H7 (cell line): ENCODE data around the gene MICU1. TPM values are rescaled to one million over a fixed set of nuclear protein-coding genes. Genes with fewer than 3 reads are reported as not detected.
"Not testable (repeated sequence)": the region's sequence is repeated elsewhere in the genome, so short reads cannot be mapped to it uniquely, and the experiment has no call there.

Source experiments
- DNase-seq: peaks from one replicate; pipeline ENCODE4 v3.0.0; 2012
- H3K27me3 ChIP-seq: 2 replicates; pipeline ENCODE4 v1.6.0; 2011; ENCODE audit warnings: mild to moderate bottlenecking, low read length; ENCODE audit not compliant: control insufficient read depth, insufficient read depth
- H3K36me3 ChIP-seq: replicated peaks from 2 replicates; pipeline ENCODE4 v1.5.1; 2011; ENCODE audit warnings: low read length; ENCODE audit not compliant: control insufficient read depth, insufficient read depth
- H3K4me3 ChIP-seq: 2 replicates; pipeline ENCODE4 v1.5.1; 2011; ENCODE audit warnings: low read depth, mild to moderate bottlenecking, control low read depth, low read length, moderate library complexity; ENCODE audit not compliant: insufficient read depth
- total RNA-seq: library from RNA; depleted of rRNA; stranded (reverse); fragments of >200 nt; shearing (Covaris generic); gene quantifications from 2 replicates; pipeline ENCODE4 v1.2.3, GENCODE V29; 2014

Gene MICU1
- total RNA-seq, 1 experiment from 2014 or later = 41.0 TPM

DNA sequence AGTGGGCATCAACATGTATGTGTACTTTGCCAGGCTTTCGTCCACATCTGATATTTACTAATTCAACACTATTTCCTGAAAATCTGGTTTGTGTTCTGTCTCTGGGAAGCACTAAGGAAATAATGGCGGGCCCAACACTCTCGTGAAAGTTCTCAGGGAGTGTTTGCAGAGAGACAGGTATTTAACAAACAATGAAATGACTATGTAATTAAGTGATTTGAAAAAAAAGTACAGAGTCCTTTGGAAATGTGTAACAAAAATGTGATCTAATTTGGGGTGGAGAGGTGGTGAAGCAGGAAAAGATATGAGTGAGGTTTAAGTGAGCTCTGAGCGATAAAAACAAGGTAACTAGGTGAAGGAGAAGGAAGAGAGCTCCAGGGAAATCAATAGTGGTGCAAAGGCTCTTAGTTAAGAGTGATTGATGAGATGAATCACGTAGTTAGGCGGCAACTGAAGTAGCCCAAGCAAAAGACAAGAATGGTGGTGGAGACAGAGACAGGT lies 175.9 kb downstream of the MICU1 start:
- DNase-seq = no peak
- Histone ChIP-seq H3K4me3 (no peak overlapping the region), H3K36me3 (no peaks in the 10 kb centered on the region), H3K27me3 (no peaks in the 10 kb centered on the region)

DNA sequence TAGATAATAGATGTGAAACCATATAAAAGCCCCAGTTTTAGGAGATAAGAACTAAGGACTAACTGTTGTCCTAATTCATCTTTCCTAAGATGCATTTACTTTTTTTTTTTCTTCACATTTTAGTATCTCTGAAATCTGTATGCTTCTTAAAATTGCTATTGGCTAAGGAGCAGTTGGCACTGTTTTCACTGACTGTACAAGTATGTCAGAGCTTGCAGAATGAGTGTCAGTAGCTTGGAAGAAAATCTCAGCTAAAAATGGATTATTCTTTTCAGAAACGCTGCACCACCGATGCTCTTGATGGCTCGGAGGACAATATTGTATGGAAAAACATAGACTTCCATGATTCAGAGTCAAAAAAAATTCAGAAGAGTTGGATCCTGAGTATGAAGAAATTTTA lies 180.0 kb downstream of the MICU1 start:
- Histone ChIP-seq H3K4me3 (no peak overlapping the region), H3K36me3 (no peaks in the 10 kb centered on the region), H3K27me3 (no peaks in the 10 kb centered on the region)
- no peak for DNase-seq

DNA sequence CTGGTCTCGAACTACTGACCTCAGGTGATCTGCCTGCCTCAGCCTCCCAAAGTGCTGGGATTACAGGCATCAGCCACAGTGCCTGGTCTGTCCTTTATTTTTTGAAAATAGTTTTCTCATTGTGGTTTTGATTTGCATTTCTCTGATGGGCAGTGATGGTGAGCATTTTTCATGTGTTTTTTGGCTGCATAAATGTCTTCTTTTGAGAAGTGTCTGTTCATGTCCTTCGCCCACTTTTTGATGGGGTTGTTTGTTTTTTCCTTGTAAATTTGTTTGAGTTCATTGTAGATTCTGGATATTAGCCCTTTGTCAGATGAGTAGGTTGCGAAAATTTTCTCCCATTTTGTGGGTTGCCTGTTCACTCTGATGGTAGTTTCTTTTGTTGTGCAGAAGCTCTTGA lies 182.9 kb downstream of the MICU1 start:
- not testable (repeated sequence) for H3K27me3 ChIP-seq, H3K36me3 ChIP-seq, DNase-seq, H3K4me3 ChIP-seq

DNA sequence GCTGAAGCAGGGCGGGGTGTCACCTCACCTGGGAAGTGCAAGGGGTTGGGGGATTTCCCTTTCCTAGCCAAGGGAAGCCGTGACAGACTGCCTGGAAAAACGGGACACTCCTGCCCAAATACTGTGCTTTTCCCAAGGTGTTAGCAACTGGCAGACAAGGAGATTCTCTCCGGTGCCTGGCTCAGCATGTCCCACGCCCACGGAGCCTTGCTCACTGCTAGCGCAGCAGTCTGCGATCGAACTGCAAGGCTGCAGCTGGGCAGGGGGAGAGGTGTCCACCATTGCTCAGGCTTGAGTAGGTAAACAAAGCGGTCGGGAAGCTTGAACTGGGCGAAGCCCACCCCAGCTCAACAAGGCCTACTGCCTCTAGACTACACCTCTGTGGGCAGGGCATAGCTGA lies 190.3 kb downstream of the MICU1 start:
- Histone ChIP-seq H3K4me3 (no peak overlapping the region), H3K27me3 (no peaks in the 10 kb centered on the region), H3K36me3 (no peaks in the 10 kb centered on the region)
- DNase-seq = no peak

DNA sequence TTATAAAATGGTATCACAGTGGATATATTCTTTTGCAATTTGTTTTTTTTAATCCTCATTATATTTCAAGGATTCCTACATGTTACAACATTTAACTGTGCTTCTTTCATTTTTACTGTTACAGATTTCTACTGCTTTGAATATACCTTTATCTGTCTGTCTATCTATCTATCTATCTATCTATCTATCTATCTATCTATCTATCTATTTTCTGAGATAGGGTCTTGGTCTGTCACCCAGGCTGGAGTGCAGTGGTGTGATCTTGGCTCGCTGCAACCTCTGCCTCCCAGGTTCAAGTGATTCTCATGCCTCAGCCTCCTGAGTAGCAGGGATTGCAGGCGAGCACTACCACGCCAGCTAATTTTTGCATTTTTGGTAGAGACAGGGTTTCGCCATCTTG lies 194.9 kb downstream of the MICU1 start:
- not testable (repeated sequence) for DNase-seq

DNA sequence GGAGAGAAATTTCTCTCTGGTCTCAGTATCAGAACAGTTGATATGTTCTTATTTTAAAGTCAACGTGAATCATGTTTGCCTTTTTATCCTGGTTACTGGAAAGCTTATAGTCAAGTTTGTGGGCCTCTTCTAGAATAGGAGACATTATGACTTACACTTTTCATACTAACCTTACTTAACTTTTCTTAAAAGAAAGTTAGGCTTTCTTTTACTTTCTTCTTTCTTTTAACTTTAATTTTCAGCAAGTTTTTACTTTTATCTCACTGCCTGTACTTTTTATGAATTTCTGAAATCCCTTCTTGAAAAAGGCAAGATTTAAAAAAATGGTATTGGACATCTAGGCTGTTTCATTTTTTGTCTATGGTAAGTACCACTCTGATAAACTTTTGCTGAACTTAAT lies 195.9 kb downstream of the MICU1 start:
- no peak for DNase-seq
- Histone ChIP-seq H3K4me3 (no peak overlapping the region), H3K27me3 (no peaks in the 10 kb centered on the region), H3K36me3 (no peaks in the 10 kb centered on the region)

More for the DNA sequence above, 194.9 kb downstream of the MICU1 start:
- not testable (repeated sequence) for H3K27me3 ChIP-seq, H3K36me3 ChIP-seq, H3K4me3 ChIP-seq

DNA sequence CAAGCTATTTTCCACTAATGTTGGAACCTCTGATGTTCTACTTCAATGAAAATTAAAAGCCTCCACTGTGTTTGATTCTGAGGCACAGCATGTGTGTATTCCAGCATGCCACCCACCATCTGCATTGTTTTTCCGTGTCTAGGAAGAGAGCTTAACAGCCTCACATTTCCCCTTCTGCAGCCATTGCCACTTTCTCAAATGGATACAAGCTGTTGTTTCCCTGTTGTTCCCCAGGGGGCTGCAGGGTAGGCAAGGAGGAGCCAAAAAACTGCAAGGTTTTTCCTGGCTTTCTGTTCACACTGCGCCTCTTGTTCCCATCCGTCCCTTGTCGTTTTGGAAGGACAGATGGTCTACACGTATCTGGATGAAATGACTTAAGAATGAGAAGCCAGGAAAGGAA lies 198.9 kb downstream of the MICU1 start:
- no peak overlapping the region for H3K4me3 ChIP-seq

DNA sequence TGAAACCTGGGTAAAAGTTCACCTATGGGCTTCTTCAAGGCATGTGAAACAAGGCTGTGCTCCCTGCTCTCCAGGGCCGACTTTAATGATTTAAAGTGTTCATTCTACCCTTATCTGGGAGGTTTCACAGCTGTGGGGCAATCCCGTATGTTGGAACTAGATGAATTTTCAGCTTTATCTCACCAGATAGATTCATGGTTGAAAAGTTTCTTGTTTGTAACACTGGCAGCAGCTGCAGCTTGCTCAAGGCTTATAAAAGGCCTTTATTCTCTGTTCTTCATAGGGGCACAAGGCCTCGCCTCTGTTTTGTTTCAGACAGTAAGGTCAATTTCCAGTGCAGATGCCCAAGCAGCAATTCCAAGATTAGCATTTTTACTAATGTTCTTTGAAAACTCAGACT lies 200.7 kb downstream of the MICU1 start:
- no peak for DNase-seq
- H3K4me3 ChIP-seq = no peak overlapping the region
- H3K27me3 ChIP-seq = no peaks in the 10 kb centered on the region
- peaks cover 3% of the 10 kb centered on the region; the same call in 1 of the 2 replicates for H3K36me3 ChIP-seq

More for the DNA sequence above, 198.9 kb downstream of the MICU1 start:
- Histone ChIP-seq H3K36me3 (peaks cover 3% of the 10 kb centered on the region; the same call in 1 of the 2 replicates), H3K27me3 (no peaks in the 10 kb centered on the region)
- peak; percentile 54 for DNase-seq

DNA sequence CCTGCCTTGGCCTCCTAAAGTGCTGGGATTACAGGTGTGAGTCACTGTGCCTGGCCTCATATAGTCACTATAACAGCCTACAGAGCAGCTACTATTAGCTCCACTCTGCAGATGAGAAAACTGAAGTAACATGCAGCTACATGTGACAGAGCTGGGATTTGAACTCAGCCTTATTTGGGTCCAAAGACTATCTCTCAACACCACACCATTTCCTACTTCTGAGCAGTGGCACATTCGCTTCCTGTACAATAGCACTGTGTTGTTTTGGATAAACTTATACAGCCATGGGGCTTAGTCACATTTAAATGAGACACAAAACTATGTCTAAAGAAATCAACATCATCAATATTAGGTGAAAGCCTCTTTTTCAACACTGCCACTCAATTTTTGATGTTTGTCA lies 201.3 kb downstream of the MICU1 start:
- H3K4me3 ChIP-seq = no peak overlapping the region
- no peaks in the 10 kb centered on the region for H3K27me3 ChIP-seq
- peaks cover 3% of the 10 kb centered on the region; the same call in 1 of the 2 replicates for H3K36me3 ChIP-seq
- DNase-seq = no peak

DNA sequence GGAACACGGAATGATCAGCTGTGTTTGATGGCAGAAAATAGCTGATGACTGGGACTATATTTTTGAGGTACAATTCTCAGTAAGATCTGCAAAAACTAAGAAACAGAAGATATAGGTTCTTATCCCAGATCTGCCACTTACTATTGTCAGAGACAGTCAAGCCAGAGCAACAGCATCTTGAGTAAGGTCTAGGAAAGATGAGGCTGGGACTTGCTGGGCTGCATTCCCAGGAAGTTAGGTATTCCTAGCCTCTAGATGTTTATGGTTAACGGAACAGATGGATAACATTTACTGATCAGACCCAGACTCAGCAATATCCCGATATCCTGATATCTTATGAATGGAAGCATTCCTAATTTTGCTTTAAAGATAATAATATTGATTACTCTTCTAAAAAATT lies 202.5 kb downstream of the MICU1 start:
- H3K36me3 ChIP-seq = peaks cover 3% of the 10 kb centered on the region; the same call in 1 of the 2 replicates
- no peak for DNase-seq
- H3K4me3 ChIP-seq = no peak overlapping the region
- H3K27me3 ChIP-seq = no peaks in the 10 kb centered on the region

DNA sequence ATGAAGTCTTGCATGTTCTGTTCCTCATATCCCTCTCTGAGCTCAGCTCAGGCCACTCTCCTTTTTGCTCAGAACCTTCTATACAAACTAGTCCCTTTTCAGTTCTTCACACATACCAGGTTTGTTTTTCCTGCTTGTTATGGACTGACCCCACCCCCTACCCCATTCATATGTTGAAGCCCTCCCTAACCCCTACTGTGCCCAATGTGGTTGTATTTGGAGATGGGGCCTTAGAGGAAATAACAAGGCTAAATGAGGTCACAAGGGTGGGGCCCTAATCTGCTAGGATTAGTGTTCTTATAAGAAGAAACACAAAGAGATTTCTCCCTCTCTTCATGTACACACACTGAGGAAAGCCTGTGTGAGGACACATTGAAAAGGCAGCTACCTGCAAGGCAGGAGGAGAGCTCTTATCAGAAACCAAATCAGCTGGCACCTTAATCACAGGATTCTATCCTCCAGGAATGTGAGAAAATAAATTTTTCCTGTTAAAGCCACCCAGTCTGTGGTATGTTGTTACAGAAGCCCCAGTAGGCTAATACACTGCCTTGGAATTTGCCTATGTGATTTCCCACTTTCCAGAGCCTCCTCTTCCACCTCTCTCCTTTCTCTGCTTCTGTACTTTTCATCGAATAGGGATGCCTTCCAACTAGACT lies 203.9 kb downstream of the MICU1 start:
- Histone ChIP-seq H3K36me3 (peaks cover 3% of the 10 kb centered on the region; the same call in 1 of the 2 replicates), H3K27me3 (no peaks in the 10 kb centered on the region), H3K4me3 (no peak overlapping the region)
- DNase-seq = peak; percentile 37

DNA sequence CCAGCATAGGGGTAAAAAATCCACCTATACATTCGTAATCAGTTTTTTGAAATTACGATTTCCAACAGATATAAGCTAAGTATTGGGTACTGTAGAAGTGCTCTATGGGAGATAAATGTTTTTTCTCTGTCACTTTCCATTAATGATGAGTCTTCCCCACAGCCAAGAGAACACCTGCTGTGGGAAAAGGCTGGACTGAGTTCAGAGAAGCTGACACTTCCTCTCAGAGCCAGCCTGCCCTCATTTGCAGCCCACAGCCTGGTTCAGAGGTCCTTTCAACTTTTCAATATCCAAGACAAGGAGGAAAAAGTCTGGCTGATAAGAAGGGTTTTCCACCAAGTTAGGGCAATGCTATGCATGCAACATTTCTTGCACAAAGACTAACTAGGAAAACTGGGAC lies 206.6 kb downstream of the MICU1 start:
- Histone ChIP-seq H3K27me3 (no peaks in the 10 kb centered on the region), H3K4me3 (no peak overlapping the region), H3K36me3 (peaks cover 3% of the 10 kb centered on the region; the same call in 1 of the 2 replicates)
- no peak for DNase-seq

DNA sequence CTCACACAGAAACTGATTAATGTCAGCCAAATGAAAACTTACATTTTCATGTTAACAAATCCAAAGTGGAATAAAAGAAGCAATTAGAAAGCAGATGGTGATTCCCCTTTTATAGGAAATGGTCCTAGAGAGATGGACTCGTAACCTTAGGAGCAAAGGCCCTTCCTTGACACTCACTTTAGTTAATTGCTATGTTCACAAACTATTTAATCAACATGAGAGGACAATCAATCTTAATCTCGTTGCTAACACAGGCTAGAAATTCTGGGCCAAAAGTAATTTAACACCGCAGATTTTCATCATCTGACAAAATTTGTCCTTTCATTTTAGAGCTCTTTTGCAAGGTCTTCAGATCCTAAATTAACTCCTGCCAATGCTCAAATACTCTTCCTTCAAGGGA lies 207.2 kb downstream of the MICU1 start:
- H3K4me3 ChIP-seq = no peak overlapping the region
- no peak for DNase-seq
- H3K36me3 ChIP-seq = peaks cover 3% of the 10 kb centered on the region; the same call in 1 of the 2 replicates
- no peaks in the 10 kb centered on the region for H3K27me3 ChIP-seq

DNA sequence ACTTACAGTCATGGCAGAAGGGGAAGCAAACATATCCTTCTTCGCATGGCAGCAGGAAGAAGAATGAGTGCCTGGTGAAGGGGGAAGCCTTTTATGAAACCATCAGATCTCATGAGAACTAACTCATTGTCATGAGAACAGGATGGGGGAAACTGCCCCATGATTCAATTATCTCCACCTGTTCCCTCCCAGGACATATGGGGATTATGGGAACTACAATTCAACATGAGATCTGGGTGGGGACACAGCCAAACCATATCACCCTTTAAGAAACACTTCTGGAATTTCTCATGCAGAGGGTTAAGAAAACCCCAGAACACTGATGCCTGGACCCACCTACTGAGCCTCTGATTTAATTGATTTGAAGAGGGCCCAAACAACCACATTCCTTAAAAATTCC lies 207.9 kb downstream of the MICU1 start:
- Histone ChIP-seq H3K27me3 (no peaks in the 10 kb centered on the region), H3K36me3 (peaks cover 3% of the 10 kb centered on the region; the same call in 1 of the 2 replicates), H3K4me3 (no peak overlapping the region)
- peak; percentile 4 for DNase-seq

DNA sequence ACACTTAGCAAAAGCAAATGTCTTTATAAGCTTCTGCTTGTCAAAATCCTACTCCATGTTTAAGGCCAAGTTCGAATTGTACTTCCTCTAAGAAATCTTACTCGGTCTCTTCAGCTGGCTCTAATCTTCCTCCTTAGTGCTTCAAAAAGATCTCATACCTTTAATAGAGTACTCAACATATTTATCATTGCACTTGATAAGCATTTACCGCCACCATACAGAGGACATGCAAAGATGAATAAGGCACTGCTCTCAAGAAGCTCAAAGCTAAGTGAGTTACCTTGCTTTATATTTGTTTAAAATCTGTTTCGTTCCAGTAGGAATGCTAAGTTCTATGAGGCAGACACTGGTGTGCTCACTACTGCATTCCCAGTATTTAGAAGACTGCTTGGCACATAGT lies 209.2 kb downstream of the MICU1 start:
- H3K27me3 ChIP-seq = no peaks in the 10 kb centered on the region
- DNase-seq = no peak

More for the DNA sequence above, 209.2 kb downstream of the MICU1 start:
- Histone ChIP-seq H3K4me3 (no peak overlapping the region), H3K36me3 (no peaks in the 10 kb centered on the region)
